ENCODE measurements around the gene BLCAP.
"Not testable (repeated sequence)": the region's sequence is repeated elsewhere in the genome, so short reads cannot be mapped to it uniquely, and the experiment has no call there.

The BLCAP gene

GRCh38 chr20:37475252-37475651, 52.4 kb downstream of the BLCAP start:
- in situ Hi-C loops (cut with MboI; ENCODE audit: low sequenced_read_pairs, unreplicated experiment): no loop called here
- no peak for TF ChIP-seq CTCF (IDR thresholded peaks at IDR 0.05; ENCODE audit: borderline replicate concordance, control extremely low read depth, extremely low read depth, insufficient read depth, missing control alignments)
- DNase-seq (ENCODE audit: low spot score): no peak

GRCh38 chr20:37474386-37474785, 53.3 kb downstream of the BLCAP start:
- TF ChIP-seq CTCF (IDR thresholded peaks at IDR 0.05; ENCODE audit: borderline replicate concordance, control extremely low read depth, extremely low read depth, insufficient read depth, missing control alignments): no peak
- in situ Hi-C loops (cut with MboI; ENCODE audit: low sequenced_read_pairs, unreplicated experiment): no loop called here
- no peak for DNase-seq (ENCODE audit: low spot score)

GRCh38 chr20:37473249-37474000, 54.3 kb downstream of the BLCAP start:
- in situ Hi-C loops (cut with MboI; ENCODE audit: low sequenced_read_pairs, unreplicated experiment): no loop called here

GRCh38 chr20:37472435-37472834, 55.2 kb downstream of the BLCAP start:
- in situ Hi-C loops (cut with MboI; ENCODE audit: low sequenced_read_pairs, unreplicated experiment); DNase-seq (ENCODE audit: low spot score): not testable (repeated sequence)

More at GRCh38 chr20:37473249-37474000, 54.3 kb downstream of the BLCAP start:
- DNase-seq (ENCODE audit: low spot score): no peak
- TF ChIP-seq CTCF (IDR thresholded peaks at IDR 0.05; ENCODE audit: borderline replicate concordance, control extremely low read depth, extremely low read depth, insufficient read depth, missing control alignments): no peak

GRCh38 chr20:37471741-37472235, 55.9 kb downstream of the BLCAP start:
- no peak for TF ChIP-seq CTCF (IDR thresholded peaks at IDR 0.05; ENCODE audit: borderline replicate concordance, control extremely low read depth, extremely low read depth, insufficient read depth, missing control alignments)
- DNase-seq (ENCODE audit: low spot score): no peak
- in situ Hi-C loops (cut with MboI; ENCODE audit: low sequenced_read_pairs, unreplicated experiment): no loop called here

- in situ Hi-C loops (cut with MboI; ENCODE audit: low sequenced_read_pairs, unreplicated experiment); DNase-seq (ENCODE audit: low spot score): not testable (repeated sequence)
These were observed 57.5 kb downstream of the BLCAP start for GRCh38 chr20:37470190-37470589.

GRCh38 chr20:37469531-37469930, 58.1 kb downstream of the BLCAP start:
- TF ChIP-seq CTCF (IDR thresholded peaks at IDR 0.05; ENCODE audit: borderline replicate concordance, control extremely low read depth, extremely low read depth, insufficient read depth, missing control alignments): no peak
- DNase-seq (ENCODE audit: low spot score): no peak
- in situ Hi-C loops (cut with MboI; ENCODE audit: low sequenced_read_pairs, unreplicated experiment): no loop called here
